Gastrocnemius medialis (tissue), 4 donors: ENCODE measurements around the gene TMEM240.

Experiments used
- POLR2A ChIP-seq, 2 donors: fragments of 450-650 bp; IDR thresholded peaks; one replicate each; pipeline ENCODE4 v1.6.1; 2017; ENCODE audit warnings: antibody characterized with exemption in 2 of 2, mild to moderate bottlenecking in 2 of 2, moderate library complexity in 2 of 2
- TF ChIP-seq, protein P1 (sequence below), 5 experiments: fragments of 450-650 bp in 3 of 5; fragments of 200-600 bp in 2 of 5; sonication (generic) in 2 of 5; IDR thresholded peaks in 4 of 5; conservative IDR thresholded peaks in 1 of 5; 1 replicate in 4 of 5; 2 replicates in 1 of 5; pipeline ENCODE4 v1.5.1; 2016 to 2019; ENCODE audit warnings: antibody characterized with exemption in 5 of 5, mild to moderate bottlenecking in 3 of 5, moderate library complexity in 3 of 5

DNA sequence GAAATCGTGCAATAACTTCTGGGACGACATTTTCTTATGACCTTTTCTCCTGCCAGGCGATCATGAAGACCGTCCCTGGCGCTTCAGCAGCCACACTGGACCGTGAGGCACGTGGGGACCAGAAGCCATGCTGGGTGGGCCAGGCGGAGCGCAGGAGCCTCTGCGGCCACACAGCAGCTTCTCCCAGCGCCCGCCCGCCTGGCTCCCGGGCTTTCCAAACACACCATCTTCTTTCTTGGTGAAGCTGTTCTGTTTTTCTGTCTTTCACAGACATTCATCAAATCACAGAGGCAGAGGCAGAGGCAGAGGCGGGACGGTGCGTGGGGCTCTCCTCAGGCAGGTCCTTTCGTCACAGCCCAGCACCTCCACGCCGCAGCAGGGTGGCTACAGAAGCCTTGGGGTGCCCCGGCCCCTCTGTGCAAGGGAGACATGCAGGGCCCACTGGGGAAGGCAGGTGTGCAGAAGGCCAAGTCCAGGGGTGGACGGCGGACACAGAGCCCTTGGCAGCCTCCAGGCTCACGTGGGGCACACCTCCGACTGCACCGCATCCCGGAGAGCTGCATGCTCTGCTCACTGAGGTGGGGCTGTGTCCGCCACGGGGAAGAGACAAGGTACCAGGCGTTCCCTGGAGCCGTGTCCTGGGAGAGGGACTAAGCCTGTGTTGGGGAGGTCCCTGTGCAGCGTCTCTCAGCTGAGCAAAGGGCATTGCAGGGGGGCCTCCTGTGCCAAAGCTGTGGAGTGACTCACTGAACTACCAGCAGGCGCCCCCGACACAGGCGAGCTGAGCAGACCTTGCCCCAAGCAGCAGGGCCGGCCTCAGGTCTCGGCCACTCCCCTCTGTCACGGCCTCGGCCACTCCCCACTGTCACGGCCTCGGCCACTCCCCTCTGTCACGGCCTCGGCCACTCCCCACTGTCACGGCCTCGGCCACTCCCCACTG is 2.6 kb upstream of the TMEM240 start:
- TF ChIP-seq, protein P1, sequence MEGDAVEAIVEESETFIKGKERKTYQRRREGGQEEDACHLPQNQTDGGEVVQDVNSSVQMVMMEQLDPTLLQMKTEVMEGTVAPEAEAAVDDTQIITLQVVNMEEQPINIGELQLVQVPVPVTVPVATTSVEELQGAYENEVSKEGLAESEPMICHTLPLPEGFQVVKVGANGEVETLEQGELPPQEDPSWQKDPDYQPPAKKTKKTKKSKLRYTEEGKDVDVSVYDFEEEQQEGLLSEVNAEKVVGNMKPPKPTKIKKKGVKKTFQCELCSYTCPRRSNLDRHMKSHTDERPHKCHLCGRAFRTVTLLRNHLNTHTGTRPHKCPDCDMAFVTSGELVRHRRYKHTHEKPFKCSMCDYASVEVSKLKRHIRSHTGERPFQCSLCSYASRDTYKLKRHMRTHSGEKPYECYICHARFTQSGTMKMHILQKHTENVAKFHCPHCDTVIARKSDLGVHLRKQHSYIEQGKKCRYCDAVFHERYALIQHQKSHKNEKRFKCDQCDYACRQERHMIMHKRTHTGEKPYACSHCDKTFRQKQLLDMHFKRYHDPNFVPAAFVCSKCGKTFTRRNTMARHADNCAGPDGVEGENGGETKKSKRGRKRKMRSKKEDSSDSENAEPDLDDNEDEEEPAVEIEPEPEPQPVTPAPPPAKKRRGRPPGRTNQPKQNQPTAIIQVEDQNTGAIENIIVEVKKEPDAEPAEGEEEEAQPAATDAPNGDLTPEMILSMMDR (IDR thresholded peaks at IDR 0.05 in 4 of 5, conservative IDR thresholded peaks at IDR 0.05 in 1 of 5), result no peak
- no peak for TF ChIP-seq POLR2A (IDR thresholded peaks at IDR 0.05)
